Fibroblast of lung (primary cell): ENCODE results near the gene CREG1. TPM values are rescaled to one million over a fixed set of nuclear protein-coding genes. Genes with fewer than 3 reads are reported as not detected.

Experiments
- DNase-seq, 2 donors: peaks; one replicate each; pipeline versions ENCODE4 v3.0.0 to v3.0.0-alpha.2; 2010; ENCODE audit warnings: low read depth in 2 of 2
- H2AFZ ChIP-seq: 2 replicates; pipeline ENCODE4 v1.5.1; 2012; ENCODE audit warnings: low read length, control low read depth, inconsistent platforms
- H3K27ac ChIP-seq: 2 replicates; pipeline ENCODE4 v1.5.1; 2011; ENCODE audit warnings: low read length, control low read depth; ENCODE audit not compliant: insufficient read depth
- H3K27me3 ChIP-seq: 2 replicates; pipeline ENCODE4 v1.5.1; 2011; ENCODE audit warnings: mild to moderate bottlenecking, low read length; ENCODE audit not compliant: control insufficient read depth, insufficient read depth
- H3K36me3 ChIP-seq: 2 replicates; pipeline ENCODE4 v1.5.1; 2011; ENCODE audit warnings: low read length; ENCODE audit not compliant: control insufficient read depth, insufficient read depth
- H3K4me1 ChIP-seq: 2 replicates; pipeline ENCODE4 v1.5.1; 2011; ENCODE audit warnings: low read length; ENCODE audit not compliant: control insufficient read depth, insufficient read depth; ENCODE audit errors: extremely low read depth
- H3K4me2 ChIP-seq: 2 replicates; pipeline ENCODE4 v1.5.1; 2011; ENCODE audit warnings: low read length, control low read depth; ENCODE audit not compliant: insufficient read depth; ENCODE audit errors: extremely low read depth
- H3K4me3 ChIP-seq, 4 experiments: fragments of 200-600 bp in 1 of 4; sonication (generic) in 1 of 4; replicated peaks in 1 of 4; 2 replicates each; pipeline ENCODE4 v1.5.1; 2011 to 2016; ENCODE audit warnings: low read length in 4 of 4, low read depth in 3 of 4, mild to moderate bottlenecking in 3 of 4, control low read depth in 2 of 4, inconsistent platforms in 1 of 4, mixed read lengths in 1 of 4; ENCODE audit not compliant: insufficient read depth in 1 of 4; ENCODE audit errors: control extremely low read depth in 1 of 4
- H3K79me2 ChIP-seq: 2 replicates; pipeline ENCODE4 v1.5.1; 2012; ENCODE audit warnings: mild to moderate bottlenecking, low read length, inconsistent platforms; ENCODE audit not compliant: control insufficient read depth, insufficient read depth
- H3K9ac ChIP-seq: 2 replicates; pipeline ENCODE4 v1.5.1; 2011; ENCODE audit warnings: mild to moderate bottlenecking, low read length, control low read depth; ENCODE audit not compliant: insufficient read depth
- H3K9me3 ChIP-seq: 2 replicates; pipeline ENCODE4 v1.5.1; 2012; ENCODE audit warnings: low read depth, low read length; ENCODE audit not compliant: control insufficient read depth, insufficient read depth
- H4K20me1 ChIP-seq: 2 replicates; pipeline ENCODE4 v1.5.1; 2011; ENCODE audit warnings: low read length; ENCODE audit not compliant: control insufficient read depth, insufficient read depth; ENCODE audit errors: extremely low read depth
- EZH2 ChIP-seq: IDR thresholded peaks from 2 replicates; pipeline ENCODE4 v1.5.1; 2012; ENCODE audit warnings: low read length, control low read depth, mild to moderate bottlenecking; ENCODE audit errors: missing control alignments
- polyA plus RNA-seq, 2 donors: library from polyadenylated mRNA; depleted of rRNA in 1 of 2; stranded (reverse) in 1 of 2; unstranded in 1 of 2; fragments of >200 nt; gene quantifications; 2 replicates each; pipeline ENCODE4 v1.2.1, GENCODE V29; 2011 to 2012; ENCODE audit warnings: missing spikeins in 1 of 2
- total RNA-seq: library from RNA; depleted of rRNA; stranded (reverse); fragments of >200 nt; gene quantifications from 2 replicates; pipeline ENCODE4 v1.2.1, GENCODE V29; 2014
- TF ChIP-seq, protein P1 (sequence below), 2 donors: IDR thresholded peaks in 1 of 2; conservative IDR thresholded peaks in 1 of 2; 1 replicate in 1 of 2; 2 replicates in 1 of 2; pipeline ENCODE4 v1.5.1; 2011 to 2012; ENCODE audit warnings: low read length in 2 of 2, control low read depth in 1 of 2, inconsistent platforms in 1 of 2, low read depth in 1 of 2, mild to moderate bottlenecking in 1 of 2

The CREG1 gene
- total and polyA plus RNA-seq, 2 donors (not counting 1 experiment from before 2014, with no cell fraction given) = 58.5 to 75.5 TPM

DNA sequence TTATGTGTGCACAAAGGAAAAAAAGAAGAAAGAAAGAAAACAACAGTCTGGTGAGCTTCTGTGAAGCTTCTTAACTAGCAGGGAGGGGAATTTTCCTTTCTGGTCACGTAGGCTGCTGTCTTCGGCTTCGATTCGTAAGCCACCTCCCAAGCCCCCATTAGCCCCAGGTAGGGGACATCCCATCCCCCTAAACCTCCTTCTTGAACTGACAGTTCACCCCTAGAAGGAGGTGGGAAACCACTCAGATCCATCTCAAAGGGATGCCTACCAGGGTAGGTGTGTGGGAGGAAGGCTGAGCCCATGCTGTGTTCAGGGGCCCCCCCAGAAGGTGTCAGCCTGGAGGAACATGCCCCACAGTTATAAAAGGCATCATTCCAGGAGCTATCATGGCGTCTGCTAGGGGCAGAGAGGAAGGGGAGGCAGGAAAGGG is 61.1 kb downstream of the CREG1 start:
- Histone ChIP-seq H4K20me1 (no peaks in the 10 kb centered on the region), H2AFZ (no peak overlapping the region), H3K4me3 (no peak overlapping the region), H3K36me3 (no peaks in the 10 kb centered on the region), H3K4me2 (no peak overlapping the region), H3K9me3 (no peaks in the 10 kb centered on the region), H3K27me3 (no peaks in the 10 kb centered on the region), H3K4me1 (no peaks in the 10 kb centered on the region), H3K9ac (no peak overlapping the region), H3K79me2 (no peaks in the 10 kb centered on the region), H3K27ac (no peak overlapping the region)
- DNase-seq = no peak
- TF ChIP-seq, protein P1, sequence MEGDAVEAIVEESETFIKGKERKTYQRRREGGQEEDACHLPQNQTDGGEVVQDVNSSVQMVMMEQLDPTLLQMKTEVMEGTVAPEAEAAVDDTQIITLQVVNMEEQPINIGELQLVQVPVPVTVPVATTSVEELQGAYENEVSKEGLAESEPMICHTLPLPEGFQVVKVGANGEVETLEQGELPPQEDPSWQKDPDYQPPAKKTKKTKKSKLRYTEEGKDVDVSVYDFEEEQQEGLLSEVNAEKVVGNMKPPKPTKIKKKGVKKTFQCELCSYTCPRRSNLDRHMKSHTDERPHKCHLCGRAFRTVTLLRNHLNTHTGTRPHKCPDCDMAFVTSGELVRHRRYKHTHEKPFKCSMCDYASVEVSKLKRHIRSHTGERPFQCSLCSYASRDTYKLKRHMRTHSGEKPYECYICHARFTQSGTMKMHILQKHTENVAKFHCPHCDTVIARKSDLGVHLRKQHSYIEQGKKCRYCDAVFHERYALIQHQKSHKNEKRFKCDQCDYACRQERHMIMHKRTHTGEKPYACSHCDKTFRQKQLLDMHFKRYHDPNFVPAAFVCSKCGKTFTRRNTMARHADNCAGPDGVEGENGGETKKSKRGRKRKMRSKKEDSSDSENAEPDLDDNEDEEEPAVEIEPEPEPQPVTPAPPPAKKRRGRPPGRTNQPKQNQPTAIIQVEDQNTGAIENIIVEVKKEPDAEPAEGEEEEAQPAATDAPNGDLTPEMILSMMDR (conservative IDR thresholded peaks at IDR 0.05 in 1 of 2, IDR thresholded peaks at IDR 0.05 in 1 of 2; ENCODE audit: low read depth in 1 of 2, low read length in 2 of 2) = no peak
- TF ChIP-seq EZH2 = no peak

DNA sequence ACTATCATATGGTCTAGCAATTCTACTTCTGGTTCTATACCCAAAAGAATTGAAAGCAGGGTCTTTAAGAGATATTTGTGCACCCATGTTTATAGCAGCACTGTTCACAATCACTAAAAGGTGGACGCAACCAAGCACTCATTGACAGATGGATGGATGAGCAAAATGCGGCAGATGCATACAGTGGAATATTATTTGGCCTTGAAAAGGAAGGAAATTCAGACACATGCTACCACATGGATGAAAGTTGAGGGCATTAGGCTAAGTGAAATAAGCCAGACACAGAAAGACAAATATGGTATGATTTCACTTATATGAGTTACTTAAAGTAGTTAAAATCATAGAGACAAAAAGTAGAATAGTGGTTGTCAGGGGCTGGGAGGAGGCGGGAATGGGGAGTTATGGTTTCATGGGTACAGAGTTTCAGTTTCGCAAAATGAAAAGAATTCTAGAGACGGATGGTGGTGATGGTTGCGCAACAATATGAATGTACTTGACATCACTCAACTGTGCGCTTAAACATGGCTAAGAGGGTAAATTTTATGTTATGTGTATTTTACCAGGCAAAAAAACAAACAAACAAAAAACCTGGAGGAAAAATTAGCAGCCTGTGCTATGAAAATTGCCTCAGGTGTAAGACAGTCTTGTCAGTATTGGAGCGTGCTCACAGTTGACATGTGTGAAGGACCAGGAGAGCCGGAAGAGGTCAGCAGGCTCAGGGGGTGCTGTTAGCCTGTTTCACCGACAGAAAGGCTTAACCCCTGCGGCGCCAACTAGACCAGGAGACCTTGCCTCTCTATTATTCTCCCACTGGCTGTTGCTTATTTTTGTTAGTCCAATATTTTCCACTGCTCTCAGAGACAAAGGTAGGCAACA is 61.7 kb downstream of the CREG1 start:
- no peaks in the 10 kb centered on the region for H3K27me3 ChIP-seq
- no peaks in the 10 kb centered on the region for H3K36me3 ChIP-seq
- H3K4me2 ChIP-seq = no peak overlapping the region
- no peak for TF ChIP-seq EZH2
- TF ChIP-seq, protein P1 (conservative IDR thresholded peaks at IDR 0.05 in 1 of 2, IDR thresholded peaks at IDR 0.05 in 1 of 2; ENCODE audit: low read depth in 1 of 2, low read length in 2 of 2) = no peak
- H3K4me1 ChIP-seq = no peaks in the 10 kb centered on the region
- no peaks in the 10 kb centered on the region for H4K20me1 ChIP-seq
- H3K9ac ChIP-seq = no peak overlapping the region
- no peak overlapping the region for H2AFZ ChIP-seq
- H3K27ac ChIP-seq = no peak overlapping the region
- H3K4me3 ChIP-seq = no peak overlapping the region
- no peaks in the 10 kb centered on the region for H3K79me2 ChIP-seq
- no peaks in the 10 kb centered on the region for H3K9me3 ChIP-seq
- no peak for DNase-seq

Other genes starting within 250 kb of the CREG1 start
- not detected in 2 replicates for gene CD247, start 35.2 kb downstream of the CREG1 start, total RNA-seq
- not detected in 2 replicates for gene CD247, start 35.2 kb downstream of the CREG1 start, polyA plus RNA-seq
- under 0.01 TPM in 1 of 2 replicates, not detected in the other for gene RCSD1, start 76.5 kb upstream of the CREG1 start, total RNA-seq
- gene RCSD1, start 76.5 kb upstream of the CREG1 start, polyA plus RNA-seq = 0.05 and 4.1 TPM in 2 replicates
- gene MPZL1, start 168.2 kb upstream of the CREG1 start, total RNA-seq = 81.4 and 86.8 TPM in 2 replicates
- 105 and 158 TPM in 2 replicates for gene MPZL1, start 168.2 kb upstream of the CREG1 start, polyA plus RNA-seq